Activated T-cell treated with anti-CD3 and anti-CD28 coated beads for 1 hour (primary cell): ENCODE data around the gene KIFC3.
"Not testable (repeated sequence)": the region's sequence is repeated elsewhere in the genome, so short reads cannot be mapped to it uniquely, and the experiment has no call there.

ENCODE experiments used
- DNase-seq: peaks from one replicate; pipeline ENCODE4 v3.0.0-alpha.2; 2020; ENCODE audit warnings: low read depth

KIFC3 gene

GRCh38 chr16:57803134-57803990 is 1.1 kb upstream of the KIFC3 start:
- DNase-seq: no peak

DNA sequence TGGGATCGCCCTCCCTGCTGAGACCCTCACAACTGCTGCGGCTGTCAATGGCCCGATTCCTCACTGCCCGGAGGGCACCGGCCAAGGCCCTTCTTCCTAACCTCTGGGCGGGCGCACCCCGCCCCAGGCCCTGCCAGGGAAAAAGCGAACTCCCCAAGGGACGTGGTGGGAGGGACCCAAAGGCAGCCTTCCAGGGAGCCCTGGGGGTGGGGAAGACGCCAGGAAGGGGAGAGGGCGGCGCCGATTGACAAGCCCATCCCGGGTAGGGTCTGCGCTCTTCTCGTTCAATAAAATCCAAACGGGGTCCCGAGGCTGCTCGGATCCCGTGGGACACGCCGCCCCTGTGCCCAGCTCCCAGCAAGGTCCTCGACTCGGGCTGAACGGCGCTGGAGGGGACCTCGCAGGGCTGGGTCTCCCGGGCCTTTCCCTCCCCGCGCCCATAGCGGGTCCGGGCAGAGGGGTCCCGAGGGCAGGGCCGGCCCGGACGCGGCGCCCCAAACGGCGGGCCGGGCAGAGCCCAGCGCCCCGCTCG is 416 bp downstream of the KIFC3 start:
- no peak for DNase-seq

DNA sequence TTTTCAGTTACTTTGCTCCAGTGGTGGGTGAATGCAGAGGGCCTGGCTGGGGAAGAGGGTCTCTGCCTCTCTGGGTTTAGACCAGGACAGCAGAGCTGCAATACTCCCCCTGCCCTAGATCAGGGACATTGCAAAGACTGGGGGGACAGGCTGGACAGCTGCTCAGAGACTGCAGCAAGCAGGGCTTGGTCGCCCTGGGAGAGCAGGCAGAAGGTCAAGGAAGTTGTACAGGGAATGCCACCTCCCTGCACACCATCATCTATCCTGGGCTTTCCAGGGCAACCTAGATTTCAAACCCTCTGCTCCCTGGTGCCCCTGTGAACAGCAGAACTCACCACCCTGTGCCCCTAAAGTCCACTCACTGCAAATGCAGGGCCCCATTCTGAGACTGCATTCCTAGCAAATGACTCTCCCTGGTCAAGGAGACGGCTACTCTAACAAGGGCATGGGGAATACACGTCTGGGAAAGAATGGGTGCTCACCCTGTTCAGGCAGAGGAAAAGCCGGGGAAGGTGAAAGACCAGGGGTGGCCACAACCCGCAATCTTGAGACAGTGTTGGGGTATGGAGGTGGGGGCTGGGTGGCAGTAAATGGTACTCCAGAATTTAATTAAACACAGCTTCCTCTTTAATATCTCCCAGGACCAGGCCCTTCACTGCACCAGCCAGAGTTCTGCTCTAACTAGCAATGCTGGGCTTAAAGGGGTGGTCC is 1.0 kb downstream of the KIFC3 start:
- no peak for DNase-seq

- DNase-seq: no peak
Measured at GRCh38 chr16:57800200-57801097, 1.8 kb downstream of the KIFC3 start.

- DNase-seq: no peak
Measured at GRCh38 chr16:57799600-57800199, 2.6 kb downstream of the KIFC3 start.

DNA sequence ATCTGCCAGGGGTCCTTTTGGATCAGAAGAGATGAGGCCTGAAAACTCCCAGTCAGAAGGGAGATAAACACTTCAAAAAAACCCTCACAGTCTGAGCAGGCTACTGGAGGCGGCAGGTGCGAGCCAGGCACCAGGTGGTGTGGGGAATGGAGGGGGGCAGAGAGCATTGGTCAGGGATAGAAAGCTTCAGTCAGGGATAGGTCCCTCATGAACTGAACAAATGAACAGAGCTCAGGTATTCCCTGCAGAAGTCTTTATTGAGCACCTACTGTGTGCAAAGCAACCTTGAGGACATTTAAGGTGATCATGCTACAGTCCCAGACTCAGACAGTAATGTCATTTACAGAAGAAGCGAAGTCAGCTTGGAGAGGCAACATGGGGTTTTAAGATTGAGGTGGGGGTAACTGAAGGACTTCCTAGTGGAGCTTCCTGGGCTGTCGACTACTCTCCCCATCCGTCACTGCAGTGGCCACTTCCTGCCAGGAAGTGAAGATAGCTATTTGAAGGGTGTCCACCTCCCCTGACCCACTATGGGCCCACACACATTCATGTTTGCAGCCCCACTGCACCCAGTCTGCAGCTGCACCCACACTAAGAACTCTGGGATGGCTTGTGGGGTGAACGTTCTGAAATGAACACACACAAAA is 3.2 kb downstream of the KIFC3 start:
- DNase-seq: no peak

- DNase-seq: no peak
Measured at GRCh38 chr16:57798267-57798810, 4.0 kb downstream of the KIFC3 start.

- no peak for DNase-seq
Measured at GRCh38 chr16:57797526-57798266, 4.6 kb downstream of the KIFC3 start.

- DNase-seq: no peak
Measured at GRCh38 chr16:57797216-57797525, 5.1 kb downstream of the KIFC3 start.

- not testable (repeated sequence) for DNase-seq
Measured at GRCh38 chr16:57796014-57796413, 6.3 kb downstream of the KIFC3 start.

GRCh38 chr16:57795431-57795878 is 6.8 kb downstream of the KIFC3 start:
- DNase-seq: no peak

- DNase-seq: no peak
Measured at GRCh38 chr16:57794849-57795430, 7.4 kb downstream of the KIFC3 start.

- no peak for DNase-seq
Measured at GRCh38 chr16:57791893-57792461, 10.3 kb downstream of the KIFC3 start.

DNA sequence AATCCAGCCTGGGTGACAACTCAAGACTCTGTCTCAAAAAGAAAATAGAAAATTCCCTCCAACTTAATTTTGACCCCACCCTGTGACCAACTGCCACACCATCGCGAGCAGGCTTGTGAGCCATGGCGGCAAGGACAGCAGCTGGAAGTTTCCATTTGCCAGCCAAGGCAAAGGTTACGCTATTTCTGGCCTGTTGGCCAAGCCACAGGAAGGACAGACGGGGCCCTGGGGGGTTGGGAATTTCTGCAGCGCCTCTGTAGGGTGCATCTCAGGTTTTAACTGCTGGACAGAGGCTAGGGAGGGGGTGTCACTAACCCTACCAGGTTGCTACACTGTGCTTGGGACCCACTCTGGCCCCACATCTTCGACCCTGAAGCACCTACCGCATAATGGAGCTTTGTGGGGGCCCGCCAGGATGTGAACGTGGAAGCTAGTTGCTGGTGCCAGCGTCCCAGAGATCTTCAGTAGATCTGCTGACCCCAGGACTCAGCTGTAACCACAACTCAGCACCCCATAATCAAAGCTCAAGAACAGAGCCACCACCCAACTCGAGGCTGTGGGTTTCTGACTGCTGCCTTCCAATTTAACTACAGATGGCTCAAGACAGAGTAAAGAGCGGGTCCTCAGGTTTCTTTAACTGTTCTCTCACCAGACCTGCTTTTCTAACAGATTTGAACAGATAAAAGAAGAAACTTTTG is 10.9 kb downstream of the KIFC3 start:
- DNase-seq: no peak

DNA sequence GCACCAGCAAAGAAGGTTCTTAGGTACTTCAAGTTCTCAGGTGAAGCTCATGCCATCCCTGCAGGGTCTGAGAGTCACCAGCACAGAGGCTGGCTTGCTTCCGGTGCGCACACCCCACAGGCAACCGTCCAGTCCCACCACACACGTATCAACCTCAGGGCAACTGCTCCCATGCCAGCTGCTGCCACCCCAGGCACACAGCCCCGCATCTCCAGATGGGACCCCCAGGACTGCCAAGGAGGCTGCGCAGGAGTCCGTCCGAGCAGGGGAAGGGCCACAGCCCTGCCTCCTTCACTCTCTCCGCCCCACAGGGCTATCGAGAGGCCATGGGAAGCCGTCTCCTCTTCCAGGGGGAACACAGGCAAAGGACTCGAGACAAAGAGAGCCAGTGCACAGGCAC is 13.3 kb downstream of the KIFC3 start:
- no peak for DNase-seq

DNA sequence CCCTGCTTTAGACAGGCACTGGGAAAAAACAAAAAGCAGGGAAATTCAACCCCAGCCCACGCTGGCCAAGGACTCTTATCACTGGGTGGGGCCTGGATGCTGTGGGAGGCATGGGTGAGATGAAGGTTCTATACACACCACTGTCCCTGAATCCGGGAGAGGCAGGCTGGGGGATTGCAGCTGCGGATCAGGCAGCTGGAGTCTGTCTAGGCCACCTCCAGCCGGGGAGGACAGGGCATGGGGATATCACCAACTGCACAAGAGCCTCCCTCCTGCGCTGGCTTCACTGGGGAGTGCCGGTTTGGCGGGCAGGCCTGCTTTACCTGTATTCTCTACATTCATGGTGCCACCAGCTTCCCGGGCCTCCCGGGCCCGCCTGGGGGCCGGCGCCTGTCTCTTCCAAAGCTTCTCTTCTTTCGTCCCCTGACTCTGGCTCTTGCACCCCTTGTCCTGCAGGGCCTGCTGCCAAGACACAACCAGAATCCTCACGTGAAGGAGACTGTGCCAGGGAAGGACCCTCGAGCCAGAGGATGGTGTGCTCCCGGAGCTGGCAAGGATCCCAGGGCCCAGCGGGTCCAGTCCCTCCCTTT is 13.9 kb downstream of the KIFC3 start:
- no peak for DNase-seq

DNA sequence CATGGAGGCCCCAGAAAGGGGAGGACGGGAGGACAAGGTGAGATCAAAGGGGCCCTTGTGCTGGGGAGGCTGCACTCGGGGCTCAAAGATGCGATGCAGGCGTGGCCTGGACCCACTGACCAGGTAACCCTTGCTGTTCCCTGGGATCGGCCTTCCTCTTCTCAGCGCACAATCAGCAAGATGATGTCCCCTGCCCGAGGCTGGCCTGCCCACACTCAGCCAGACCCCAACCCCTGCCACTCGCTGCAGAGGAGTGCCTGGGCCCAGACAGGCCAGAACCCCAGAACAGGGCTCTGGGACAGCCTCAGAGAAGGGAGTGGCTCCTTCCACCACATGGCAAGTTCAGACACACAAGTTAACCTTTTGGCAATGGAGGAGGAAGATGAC is 14.8 kb downstream of the KIFC3 start:
- no peak for DNase-seq
